NT2/D1 (cell line): Measurements from ENCODE around the gene SLC24A3.

Experiments used
- DNase-seq: peaks from one replicate; pipeline ENCODE4 v3.0.0-alpha.2; 2011; ENCODE audit warnings: low read depth, low spot score
- H3K27me3 ChIP-seq: 2 replicates; pipeline ENCODE4 v1.6.0; 2011; ENCODE audit warnings: mild to moderate bottlenecking; ENCODE audit not compliant: insufficient read length, insufficient read depth
- H3K36me3 ChIP-seq: 2 replicates; pipeline ENCODE4 v1.6.1; 2011; ENCODE audit warnings: mild to moderate bottlenecking, low read length, mixed read lengths; ENCODE audit not compliant: insufficient read depth, insufficient read length
- H3K4me1 ChIP-seq: 2 replicates; pipeline ENCODE4 v1.5.1; 2011; ENCODE audit not compliant: insufficient read depth, insufficient read length
- H3K4me3 ChIP-seq: 2 replicates; pipeline ENCODE4 v1.5.1; 2011; ENCODE audit warnings: low read depth; ENCODE audit not compliant: insufficient read length
- H3K9ac ChIP-seq: 2 replicates; pipeline ENCODE4 v1.6.0; 2011; ENCODE audit warnings: low read depth; ENCODE audit not compliant: insufficient read length
- H3K9me3 ChIP-seq: 2 replicates; pipeline ENCODE4 v1.5.1; 2011; ENCODE audit warnings: mild to moderate bottlenecking, low read length; ENCODE audit not compliant: insufficient read depth
- SUZ12 ChIP-seq: IDR thresholded peaks from 2 replicates; pipeline ENCODE4 v1.6.1; 2011; ENCODE audit not compliant: insufficient read length, insufficient read depth; ENCODE audit errors: extremely low read depth
- YY1 ChIP-seq: IDR thresholded peaks from 2 replicates; pipeline ENCODE4 v1.6.1; 2011; ENCODE audit not compliant: insufficient read length, insufficient read depth
- ZNF274 ChIP-seq: IDR thresholded peaks from 2 replicates; pipeline ENCODE4 v1.6.1; 2011; ENCODE audit warnings: mild to moderate bottlenecking, low read depth, low read length

The SLC24A3 gene

GRCh38 chr20:19218411-19218810 lies 6.0 kb downstream of the SLC24A3 start:
- Histone ChIP-seq H3K4me3 (no peak overlapping the region), H3K9ac (no peak overlapping the region), H3K9me3 (no peaks in the 10 kb centered on the region), H3K4me1 (no peaks in the 10 kb centered on the region), H3K36me3 (no peaks in the 10 kb centered on the region), H3K27me3 (peaks cover 18% of the 10 kb centered on the region)
- no peak for DNase-seq
- TF ChIP-seq YY1 (no peak), ZNF274 (no peak), SUZ12 (no peak)

GRCh38 chr20:19222520-19223040 lies 10.1 kb downstream of the SLC24A3 start:
- Histone ChIP-seq H3K4me3 (no peak overlapping the region), H3K27me3 (no peaks in the 10 kb centered on the region), H3K9me3 (no peaks in the 10 kb centered on the region), H3K4me1 (no peaks in the 10 kb centered on the region), H3K36me3 (no peaks in the 10 kb centered on the region), H3K9ac (no peak overlapping the region)
- no peak for DNase-seq
- TF ChIP-seq ZNF274: no peak
- no peak for TF ChIP-seq YY1
- no peak for TF ChIP-seq SUZ12

GRCh38 chr20:19223640-19224039 lies 11.2 kb downstream of the SLC24A3 start:
- no peak for DNase-seq
- Histone ChIP-seq H3K9ac (no peak overlapping the region), H3K4me1 (no peaks in the 10 kb centered on the region), H3K27me3 (no peaks in the 10 kb centered on the region), H3K36me3 (no peaks in the 10 kb centered on the region), H3K4me3 (no peak overlapping the region), H3K9me3 (no peaks in the 10 kb centered on the region)
- TF ChIP-seq ZNF274: no peak
- no peak for TF ChIP-seq SUZ12
- no peak for TF ChIP-seq YY1

GRCh38 chr20:19231359-19232035 lies 19.1 kb downstream of the SLC24A3 start:
- Histone ChIP-seq H3K4me1 (no peaks in the 10 kb centered on the region), H3K4me3 (no peak overlapping the region)
- TF ChIP-seq ZNF274: no peak
- TF ChIP-seq YY1: no peak
- no peak for TF ChIP-seq SUZ12

GRCh38 chr20:19232997-19233794 lies 20.8 kb downstream of the SLC24A3 start:
- DNase-seq: no peak
- no peaks in the 10 kb centered on the region for H3K27me3 ChIP-seq
- TF ChIP-seq ZNF274 (no peak), YY1 (no peak), SUZ12 (no peak)

More at GRCh38 chr20:19231359-19232035, 19.1 kb downstream of the SLC24A3 start:
- no peak overlapping the region for H3K9ac ChIP-seq
- H3K36me3 ChIP-seq: no peaks in the 10 kb centered on the region
- H3K27me3 ChIP-seq: no peaks in the 10 kb centered on the region
- no peaks in the 10 kb centered on the region for H3K9me3 ChIP-seq
- no peak for DNase-seq

GRCh38 chr20:19236371-19237055 lies 24.1 kb downstream of the SLC24A3 start:
- Histone ChIP-seq H3K36me3 (no peaks in the 10 kb centered on the region), H3K9me3 (no peaks in the 10 kb centered on the region), H3K9ac (no peak overlapping the region), H3K27me3 (no peaks in the 10 kb centered on the region), H3K4me3 (no peak overlapping the region), H3K4me1 (no peaks in the 10 kb centered on the region)
- no peak for TF ChIP-seq YY1
- no peak for TF ChIP-seq ZNF274
- TF ChIP-seq SUZ12: no peak
- DNase-seq: no peak

More at GRCh38 chr20:19232997-19233794, 20.8 kb downstream of the SLC24A3 start:
- Histone ChIP-seq H3K4me1 (no peaks in the 10 kb centered on the region), H3K9ac (no peak overlapping the region), H3K4me3 (no peak overlapping the region), H3K36me3 (no peaks in the 10 kb centered on the region), H3K9me3 (no peaks in the 10 kb centered on the region)
